ENCODE results near the gene MAN2B2.

Gene MAN2B2

DNA sequence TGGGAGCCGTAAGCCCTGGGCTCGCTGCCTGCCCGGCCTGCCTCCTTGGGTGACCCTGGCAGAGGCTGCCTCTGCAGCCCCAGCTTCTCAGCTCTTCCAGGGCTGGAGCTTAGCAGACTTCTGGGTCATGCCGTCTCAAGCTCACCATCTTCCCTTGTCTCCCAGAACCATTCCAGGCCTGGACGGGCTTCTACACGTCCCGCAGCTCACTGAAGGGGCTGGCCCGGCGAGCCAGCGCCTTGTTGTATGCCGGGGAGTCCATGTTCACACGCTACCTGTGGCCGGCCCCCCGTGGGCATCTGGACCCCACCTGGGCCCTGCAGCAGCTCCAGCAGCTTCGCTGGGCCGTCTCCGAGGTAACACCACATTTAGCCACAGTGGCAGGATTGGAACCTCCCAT, 22.0 kb downstream of the MAN2B2 start:
- no peak for DNase-seq

DNA sequence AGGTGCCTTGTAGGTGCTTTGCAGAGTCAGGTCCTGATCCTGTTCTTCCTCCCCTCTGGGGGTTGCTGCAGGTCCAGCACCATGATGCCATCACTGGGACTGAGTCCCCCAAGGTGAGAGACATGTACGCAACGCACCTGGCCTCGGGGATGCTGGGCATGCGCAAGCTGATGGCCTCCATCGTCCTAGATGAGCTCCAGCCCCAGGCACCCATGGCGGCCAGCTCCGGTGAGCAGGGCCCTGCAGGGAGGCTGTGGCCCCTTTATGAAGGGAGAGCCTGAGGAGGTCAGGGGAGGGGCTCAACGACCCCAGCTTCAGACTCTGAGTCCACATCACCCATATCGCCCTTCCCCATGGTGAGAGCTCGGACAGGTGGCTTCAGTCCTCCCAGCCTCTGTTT, 23.1 kb downstream of the MAN2B2 start:
- no peak for DNase-seq

DNA sequence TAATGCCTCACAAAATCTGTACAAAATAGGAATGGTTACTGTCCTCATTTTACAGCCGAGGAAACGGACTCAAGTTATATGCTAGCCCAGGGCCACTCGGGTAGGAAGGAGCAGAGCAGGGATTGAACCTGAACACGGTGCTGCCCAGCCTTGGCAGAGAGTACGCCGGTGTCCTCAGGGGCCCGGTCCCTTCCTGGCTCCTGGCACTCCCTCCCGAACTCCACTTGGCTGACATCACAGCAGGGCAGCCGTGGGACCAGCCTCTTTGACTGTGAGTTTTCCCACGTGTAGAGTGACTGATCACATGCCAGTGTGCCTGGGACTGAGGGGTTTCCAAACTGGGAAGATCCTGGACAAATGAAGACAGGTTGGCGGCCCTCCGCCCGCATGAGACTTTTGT, 23.7 kb downstream of the MAN2B2 start:
- DNase-seq, result no peak

DNA sequence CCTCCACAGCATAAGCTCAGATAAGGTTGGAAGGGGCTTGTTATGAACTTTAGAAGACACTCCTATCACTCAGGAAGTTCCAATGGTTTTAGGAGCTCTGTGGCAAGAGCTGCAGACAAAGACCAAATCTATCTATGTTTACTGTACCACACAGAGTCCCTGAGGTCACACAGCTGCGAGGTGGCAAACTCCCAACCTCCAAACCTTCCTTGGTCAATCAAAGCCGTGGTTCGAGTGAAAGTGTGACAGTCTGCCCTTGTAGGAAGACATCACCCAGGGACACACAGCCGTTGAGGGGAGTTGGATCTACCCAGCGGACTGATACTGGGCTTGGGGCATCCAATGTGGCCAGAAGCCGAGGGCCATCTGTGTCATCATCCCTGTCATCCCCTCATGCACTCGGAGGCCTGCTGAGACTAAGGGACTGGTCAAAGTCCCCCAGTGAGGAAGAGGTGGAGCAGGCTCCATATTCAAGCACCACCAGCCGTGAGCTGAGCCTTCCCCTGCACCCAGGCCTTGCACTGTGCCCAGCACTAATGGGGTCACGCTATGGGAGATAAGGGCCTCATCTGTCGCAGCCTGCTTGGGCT, 26.8 kb downstream of the MAN2B2 start:
- DNase-seq, result no peak

DNA sequence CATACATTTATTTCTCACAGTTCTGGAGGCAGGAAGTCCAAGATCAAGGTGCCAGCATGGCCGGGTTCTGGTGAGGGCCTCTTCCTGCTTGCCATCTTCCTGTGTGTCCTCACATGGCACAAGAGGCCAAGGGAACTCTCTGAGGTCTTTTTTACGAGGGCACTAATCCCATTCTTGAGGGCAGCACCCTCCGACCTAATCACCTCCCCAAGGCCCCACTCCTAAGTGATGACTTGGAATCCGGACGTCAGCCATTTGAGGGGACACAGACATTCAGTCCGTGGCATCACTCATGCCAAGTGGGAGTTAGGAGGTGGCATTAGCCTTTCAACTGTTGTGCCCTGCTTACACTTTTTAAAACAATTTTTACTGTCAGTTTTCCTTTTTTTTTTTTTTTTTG, 27.3 kb downstream of the MAN2B2 start:
- no peak for DNase-seq

DNA sequence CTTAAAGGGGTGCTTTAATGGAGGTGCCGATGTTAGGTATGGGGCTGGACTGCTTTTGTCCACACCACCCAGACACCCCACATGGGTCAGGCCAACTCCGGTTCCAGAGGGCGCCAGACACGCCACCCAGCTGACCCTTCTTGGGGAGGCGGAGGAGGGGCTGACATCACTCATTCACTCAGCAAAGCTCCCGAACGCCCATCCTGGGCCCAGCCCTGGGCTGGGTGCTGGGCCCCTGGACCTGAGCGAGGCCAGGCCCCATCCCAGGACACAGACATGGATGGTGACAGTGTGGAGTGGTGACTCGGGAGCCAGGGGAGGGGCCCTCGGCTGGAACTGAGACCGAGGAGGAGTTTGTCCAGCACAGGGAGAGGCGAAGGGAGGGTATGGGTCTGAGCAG, 28.1 kb downstream of the MAN2B2 start:
- no peak for DNase-seq

DNA sequence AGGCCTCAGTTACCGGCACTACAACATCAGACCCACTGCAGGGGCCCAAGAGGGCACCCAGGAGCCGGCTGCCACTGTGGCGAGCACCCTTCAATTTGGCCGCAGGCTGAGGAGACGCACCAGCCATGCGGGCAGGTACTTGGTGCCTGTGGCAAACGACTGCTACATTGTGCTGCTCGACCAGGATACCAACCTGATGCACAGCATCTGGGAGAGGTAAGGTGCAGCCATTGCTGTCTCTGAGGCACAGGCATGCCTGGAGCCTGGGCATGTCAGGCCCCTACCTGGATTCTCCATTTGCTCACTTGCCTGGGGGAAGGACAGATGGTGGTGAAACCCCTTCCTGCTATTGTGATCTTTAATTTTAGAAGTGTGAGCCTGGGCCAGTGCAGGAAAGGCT, 30.1 kb downstream of the MAN2B2 start:
- no peak for DNase-seq

DNA sequence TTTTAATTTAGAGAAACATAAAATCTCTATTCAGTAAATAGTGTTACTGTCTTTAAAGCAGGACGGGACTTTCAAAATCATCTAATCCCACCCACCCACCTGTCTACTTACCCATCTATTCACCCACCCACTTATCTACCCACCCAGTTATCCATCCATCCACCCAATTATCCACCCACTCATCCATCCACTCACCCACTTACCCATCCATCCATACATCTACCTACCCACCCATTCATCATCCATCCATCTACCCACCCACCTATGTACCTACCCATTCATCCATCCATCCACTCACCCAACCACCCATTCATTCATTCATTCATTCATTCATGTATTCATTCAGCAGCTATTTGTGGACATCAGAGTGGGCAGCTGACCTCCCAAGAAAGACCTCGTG, 30.6 kb downstream of the MAN2B2 start:
- DNase-seq, result no peak

DNA sequence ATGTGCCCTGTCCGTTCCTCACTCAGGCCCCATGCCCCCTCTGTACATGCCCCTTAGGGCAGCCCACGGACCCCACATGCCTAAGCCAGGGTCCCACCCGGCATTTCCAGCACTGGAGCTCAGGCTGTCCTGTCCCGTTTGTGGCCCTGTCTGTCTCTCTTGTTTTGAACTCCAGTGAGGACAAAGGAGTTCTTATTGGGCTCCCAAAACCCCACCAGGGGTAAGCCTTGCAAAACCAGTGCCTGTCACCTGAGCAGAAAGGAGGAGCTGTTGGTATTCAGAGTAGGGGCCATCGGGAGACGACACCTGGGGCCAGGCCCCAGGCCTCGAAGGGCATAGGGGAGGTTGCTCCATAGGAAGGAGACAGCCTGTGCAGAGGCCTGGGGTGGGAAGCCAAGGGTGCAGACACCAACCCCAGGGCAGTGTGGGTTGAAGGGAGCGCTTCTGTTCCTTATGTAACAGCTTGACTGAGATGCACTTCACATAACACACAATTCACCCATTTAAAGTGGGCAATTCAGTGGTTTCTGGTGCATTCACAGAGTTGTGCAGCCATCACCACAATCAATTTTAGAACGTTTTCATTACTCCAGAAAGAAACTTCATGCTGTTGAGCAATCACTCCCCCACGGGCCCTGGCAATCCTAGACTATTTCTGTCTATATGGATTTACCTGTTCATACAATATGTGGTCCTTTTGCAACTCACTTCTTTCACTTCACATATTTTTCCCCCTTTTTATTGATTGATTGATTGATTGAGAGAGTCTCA, 31.7 kb downstream of the MAN2B2 start:
- no peak for DNase-seq

DNA sequence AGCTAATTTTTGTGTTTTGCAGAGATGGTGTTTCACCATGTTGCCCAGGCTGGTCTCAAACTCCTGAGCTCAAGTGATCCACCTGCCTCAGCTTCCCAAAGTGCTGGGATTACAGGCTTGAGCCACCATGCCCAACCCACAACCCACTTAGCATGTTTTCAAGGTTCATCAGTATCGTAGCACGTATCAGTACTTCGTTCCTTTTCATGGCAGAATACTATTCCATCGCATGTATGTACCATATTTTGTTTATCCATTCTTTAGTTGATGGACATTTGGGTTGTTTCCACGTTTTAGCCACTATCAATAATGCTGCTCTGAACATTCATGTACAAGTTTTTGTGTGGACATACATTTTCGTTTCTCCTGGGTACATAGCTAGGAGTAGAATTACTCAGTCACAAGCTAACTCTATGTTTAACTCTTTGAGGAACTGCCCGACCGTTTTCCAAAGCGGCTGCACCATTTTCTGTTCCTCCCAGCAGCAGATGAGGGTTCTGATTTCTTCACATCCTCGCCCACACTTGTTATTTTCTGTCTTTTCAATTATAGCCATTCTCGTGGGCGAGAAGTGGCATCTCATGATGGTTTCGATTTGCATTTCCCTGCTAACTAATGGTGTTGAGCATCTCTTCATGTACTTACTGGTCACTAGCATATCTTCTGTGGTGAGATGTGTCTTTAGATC, 32.5 kb downstream of the MAN2B2 start:
- no peak for DNase-seq

DNA sequence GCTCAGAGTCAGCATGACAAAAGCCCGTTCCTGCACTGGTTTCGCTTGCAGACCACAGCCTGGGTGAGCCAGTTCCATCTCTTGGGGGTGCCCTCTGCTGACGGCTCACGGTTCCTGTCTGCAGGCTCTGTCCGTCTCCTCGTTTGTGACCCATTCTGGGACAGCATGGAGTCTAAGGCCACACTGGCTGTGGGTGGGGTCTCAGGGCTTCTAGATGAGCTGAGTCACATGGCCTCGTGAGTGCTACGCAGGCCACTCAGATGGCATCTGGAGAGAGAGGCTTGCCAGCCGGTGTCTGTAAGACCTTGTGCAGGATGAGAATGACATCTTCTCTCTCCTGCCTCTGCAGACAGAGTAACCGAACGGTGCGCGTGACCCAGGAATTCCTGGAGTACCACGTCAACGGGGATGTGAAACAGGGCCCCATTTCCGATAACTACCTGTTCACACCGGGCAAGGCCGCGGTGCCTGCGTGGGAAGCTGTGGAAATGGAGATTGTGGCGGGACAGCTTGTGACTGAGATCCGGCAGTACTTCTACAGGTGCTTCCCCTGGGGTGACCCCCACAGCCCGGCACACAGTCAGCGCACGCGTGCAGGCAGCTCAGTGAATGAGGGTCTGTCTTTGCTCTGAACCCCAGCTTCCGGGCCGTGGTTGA, 33.9 kb downstream of the MAN2B2 start:
- no peak for DNase-seq

DNA sequence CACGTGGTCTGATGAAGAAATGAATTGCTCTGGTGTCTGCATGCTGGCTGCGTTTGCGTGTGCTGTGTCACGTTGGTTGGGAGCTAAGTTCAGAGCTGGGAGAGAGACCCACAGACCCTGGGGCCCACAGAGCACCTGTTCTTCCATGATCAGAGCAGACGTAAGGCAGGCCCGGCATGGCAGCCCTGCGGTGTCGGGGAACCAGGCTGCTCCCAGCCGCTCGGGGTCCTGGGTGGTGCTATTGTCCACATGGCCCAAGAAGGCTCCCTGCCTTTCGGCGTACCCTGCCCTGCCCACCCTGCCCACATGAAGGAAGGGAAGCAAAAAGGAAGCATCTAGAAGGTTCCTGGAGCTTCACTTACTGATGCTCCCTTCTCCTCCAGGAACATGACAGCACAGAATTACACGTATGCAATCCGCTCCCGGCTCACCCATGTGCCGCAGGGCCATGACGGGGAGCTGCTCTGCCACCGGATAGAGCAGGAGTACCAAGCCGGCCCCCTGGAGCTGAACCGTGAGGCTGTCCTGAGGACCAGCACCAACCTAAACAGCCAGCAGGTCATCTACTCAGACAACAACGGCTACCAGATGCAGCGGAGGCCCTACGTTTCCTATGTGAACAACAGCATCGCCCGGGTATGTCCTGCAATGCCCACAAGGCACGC, 34.6 kb downstream of the MAN2B2 start:
- no peak for DNase-seq

DNA sequence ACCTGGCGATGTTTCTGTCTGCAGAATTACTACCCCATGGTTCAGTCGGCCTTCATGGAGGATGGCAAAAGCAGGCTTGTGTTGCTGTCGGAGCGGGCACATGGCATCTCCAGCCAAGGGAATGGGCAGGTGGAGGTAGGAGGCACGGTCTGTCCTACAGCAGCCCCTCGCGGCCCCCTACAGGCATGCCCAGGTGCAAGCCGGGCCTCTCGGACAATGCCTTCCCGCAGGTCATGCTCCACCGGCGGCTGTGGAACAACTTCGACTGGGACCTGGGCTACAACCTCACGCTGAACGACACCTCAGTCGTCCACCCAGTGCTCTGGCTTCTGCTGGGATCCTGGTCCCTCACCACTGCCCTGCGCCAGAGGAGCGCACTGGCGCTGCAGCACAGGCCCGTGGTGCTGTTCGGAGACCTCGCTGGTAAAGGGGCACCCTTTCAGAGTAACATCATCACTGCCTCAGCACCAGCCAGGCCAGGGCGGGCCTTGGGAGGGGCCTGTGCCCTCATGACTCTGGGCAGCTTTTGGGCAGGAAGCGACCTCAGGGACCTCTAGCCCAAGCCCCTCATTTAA, 36.0 kb downstream of the MAN2B2 start:
- DNase-seq, result no peak

DNA sequence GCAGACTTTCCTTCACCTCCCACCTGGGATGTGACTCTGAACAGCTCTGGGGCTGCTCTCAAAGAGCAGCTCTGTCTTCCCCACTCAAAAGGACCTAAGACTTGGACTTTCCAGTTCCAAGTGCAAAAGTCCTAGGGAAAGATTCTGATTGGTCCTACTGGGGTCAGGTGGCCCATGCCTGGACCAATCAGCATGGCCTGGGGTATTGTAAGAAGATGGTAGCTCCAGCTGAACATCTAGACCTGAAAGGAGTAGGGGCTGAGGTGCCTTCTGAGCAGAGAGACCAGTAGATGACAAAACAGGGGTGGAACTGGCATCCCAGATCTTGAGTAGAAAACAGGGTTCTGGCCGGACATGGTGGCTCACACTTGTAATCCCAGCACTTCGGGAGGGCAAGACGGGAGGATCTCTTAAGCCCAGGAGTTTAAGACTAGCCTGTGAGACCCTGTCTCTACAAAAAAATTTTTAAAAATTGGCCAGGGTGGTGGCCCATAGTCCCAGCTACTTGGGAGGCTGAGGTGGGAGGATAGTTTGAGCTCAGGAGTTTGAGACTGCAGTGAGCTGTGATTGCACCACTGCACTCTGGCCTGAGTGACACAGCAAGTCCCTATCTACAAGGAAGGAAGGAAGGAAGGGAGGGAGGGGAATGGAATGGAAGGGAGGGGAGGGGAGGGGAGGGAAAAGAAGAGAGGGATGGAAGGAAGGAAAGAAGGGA, 38.1 kb downstream of the MAN2B2 start:
- DNase-seq, result no peak

DNA sequence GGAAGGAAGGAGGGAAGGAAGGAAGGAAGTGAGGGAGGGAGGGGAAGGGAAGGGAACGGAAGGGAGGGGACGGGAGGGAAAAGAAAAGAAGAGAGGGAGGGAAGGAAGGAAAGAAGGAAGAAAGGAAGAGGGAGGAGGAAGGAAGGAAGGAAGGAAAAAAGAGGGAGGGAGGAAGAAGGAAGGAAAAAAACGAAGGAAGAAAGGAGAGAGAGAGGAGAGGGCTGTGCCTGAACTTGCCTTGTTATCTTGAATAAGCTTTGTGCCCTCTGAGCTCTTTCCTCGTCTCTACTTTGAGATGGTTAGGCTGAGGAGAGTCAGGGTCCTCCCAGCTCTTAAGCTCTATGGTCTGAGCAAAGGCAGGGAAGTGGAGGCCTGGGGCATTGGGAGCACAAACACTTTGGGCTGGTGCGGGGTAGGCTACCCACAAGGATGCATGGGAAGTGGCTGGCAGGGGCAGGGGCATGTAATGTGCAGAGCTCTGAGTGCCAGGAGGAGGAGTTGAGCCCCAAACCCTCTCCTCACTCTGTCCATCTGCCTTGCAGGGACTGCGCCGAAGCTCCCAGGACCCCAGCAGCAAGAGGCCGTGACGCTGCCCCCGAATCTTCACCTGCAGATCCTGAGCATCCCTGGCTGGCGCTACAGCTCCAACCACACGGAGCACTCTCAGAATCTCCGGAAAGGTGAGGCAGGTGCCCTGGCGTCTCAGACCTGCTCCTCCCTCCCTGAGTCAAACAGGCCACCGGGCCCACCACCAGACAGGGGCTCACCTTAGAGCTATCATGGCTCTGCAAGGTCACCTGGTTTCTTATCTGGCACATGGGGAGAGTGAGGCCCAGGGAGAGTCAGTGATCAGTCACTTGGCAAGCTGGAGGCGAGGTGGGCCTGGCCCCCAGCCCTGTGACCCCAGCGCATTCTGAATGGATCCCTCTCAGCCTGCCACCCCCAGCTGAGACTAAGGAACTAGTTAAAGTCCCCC, 39.0 kb downstream of the MAN2B2 start:
- DNase-seq, result no peak

DNA sequence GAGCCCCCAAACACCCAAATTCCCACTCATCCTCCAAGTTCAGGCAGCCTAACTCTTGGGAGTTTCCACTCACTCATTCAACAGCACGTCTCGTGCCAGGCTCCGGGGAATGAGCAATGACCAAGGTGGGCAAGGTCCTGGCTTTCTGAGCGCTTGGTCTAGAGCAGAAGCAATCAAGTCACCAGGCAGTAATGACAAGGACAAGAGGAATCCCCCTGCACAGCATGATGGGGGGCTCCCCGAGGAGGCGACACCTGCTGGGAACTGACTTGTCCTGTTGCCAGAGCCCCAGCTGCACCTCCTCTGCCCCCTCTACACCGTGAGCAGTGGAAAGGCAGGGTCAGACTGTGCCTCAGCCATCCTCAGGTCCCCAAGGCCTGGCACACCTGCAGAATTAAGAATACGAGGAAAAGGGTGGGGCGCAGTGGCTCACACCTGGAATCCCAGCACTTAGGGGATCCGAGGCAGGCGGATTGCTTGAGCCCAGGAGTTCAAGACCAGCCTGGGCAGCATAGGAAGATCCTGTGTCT, 39.8 kb downstream of the MAN2B2 start:
- DNase-seq, result no peak

DNA sequence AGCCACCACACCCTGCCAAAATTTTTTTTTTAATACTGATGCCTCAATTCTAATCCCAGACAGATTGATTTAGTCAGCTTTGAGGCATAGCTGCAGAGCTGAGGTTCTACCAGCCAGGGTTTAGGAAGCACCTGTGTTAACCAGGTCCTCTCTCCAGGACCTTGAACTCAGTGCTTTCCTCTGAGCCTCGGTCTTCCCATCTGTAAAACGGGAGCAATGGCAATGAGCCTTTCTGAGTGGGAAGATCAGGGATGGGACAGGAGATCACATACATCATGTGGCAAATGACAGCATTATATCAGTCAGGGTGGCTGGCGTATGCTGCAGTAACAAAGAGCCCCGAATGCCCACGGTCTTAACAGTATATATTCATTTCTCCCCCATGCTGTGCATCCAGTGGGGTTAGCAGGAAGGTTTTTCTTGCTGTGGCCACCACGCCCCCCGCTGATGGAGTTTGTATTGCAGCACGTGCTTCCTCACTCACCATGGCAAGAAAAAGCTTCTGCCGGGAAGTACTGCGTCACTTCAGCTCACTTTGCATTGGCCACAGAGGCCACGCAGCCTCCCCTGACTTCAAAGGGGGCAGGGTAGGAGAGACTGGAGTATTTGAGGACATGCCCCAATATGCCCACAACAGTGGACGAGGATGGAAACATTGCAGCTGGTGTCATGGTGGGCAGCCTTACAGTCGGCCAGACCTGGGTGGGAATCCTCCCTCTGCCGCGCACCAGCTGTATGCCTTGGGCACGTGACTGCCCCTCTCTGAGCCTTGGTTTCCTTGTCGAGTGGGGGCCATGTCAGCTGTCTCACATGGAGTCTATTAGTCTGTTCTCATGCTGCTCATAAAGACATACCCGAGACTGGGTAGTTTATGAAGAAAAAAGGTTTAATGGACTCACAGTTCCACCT, 41.4 kb downstream of the MAN2B2 start:
- DNase-seq, result no peak

DNA sequence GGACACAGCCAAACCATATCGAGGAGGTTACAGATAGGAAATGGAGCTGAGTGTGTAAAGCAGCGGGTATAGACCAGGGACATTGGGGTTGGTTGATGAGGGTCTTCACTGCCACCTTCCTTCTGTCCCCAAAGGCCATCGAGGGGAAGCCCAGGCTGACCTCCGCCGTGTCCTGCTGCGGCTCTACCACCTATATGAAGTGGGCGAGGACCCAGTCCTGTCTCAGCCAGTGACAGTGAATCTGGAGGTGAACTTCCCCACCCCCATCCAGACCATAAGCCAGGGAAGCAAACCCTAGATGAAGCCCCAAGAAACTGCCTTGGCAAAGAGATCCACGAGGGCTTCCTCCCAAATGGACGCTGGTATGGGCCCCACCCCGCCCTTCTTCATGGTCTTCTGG, 42.3 kb downstream of the MAN2B2 start:
- no peak for DNase-seq

DNA sequence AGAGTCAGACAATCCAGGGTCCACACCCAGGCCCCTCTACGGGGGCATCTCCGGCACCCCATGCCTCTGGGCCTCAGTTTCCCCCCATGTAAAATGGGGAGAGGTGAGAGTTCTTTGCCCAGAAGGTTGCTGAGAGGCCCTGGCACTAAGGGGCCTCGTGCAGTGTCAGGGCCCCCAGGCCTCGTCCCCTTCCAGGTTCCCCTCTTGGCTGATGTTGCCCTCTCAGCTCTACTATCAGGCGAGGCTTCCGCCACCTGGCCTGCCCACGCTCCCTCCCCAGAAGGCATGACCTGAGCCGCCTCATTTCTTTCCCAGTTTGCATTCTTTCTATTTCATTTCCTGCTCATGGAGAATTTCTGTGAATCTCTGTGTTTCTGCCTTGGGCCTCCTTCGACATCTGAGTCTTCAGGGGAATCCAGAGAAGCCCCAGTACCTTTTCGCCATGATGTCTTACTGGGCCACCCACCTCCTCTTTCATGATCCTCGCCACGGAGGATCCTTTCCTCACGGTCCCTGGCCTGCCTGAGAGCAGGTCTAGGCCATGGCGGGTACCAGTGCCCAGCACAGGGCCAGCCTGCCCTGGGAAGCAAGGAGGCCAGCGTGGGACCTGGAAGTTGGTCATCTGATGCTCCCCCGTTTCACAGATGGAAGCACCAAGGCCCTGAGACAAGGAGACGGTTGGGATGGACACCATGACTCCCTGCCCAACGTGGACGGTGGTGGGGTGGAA, 43.6 kb downstream of the MAN2B2 start:
- no peak for DNase-seq
